TTC549 (cell line): ENCODE measurements around the gene GNAI3.

Source experiments
- FAIRE-seq: peaks from 2 replicates; lab custom pipeline; 2012; peaks lifted over from hg19 to GRCh38; lab: Jason Lieb, UNC

The GNAI3 gene

DNA sequence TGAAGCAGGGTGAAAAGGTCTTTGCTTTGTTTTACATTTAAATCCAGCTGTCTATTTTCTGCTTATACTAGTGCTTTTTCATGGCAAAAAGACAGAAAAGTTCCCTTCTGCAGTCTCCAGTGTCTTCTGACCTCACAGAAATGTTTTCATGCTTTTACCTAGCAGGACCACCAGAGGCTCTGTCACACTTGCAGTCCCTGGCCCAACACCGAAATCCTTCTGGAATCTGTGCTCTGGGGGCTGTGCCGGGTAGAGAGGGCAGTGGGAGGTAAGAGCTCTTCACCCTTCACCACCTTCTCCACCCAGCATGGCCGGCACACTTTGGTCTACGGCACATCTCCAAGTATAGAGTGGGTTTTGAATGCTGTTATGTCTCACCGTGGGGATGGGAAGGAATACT, 50.2 kb downstream of the GNAI3 start:
- FAIRE-seq, result no peak

DNA sequence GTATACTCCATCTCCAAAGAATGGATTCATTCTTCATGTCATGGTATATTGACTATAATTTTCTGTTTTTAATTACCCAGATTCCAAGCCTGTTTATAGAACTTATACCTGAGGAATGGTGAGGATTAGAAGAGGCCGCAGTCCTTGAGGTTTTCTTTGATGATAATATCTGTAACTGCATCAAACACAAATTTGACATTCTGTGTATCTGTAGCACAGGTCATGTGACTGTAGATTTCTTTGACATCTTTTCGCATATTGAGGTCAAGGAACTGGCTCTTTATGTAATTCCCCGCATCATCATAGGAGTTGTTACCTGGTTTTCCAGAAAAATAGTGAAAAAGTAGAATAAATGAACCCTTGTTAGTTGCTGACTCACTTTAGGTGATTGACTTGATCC, 54.8 kb downstream of the GNAI3 start:
- FAIRE-seq, result no peak

DNA sequence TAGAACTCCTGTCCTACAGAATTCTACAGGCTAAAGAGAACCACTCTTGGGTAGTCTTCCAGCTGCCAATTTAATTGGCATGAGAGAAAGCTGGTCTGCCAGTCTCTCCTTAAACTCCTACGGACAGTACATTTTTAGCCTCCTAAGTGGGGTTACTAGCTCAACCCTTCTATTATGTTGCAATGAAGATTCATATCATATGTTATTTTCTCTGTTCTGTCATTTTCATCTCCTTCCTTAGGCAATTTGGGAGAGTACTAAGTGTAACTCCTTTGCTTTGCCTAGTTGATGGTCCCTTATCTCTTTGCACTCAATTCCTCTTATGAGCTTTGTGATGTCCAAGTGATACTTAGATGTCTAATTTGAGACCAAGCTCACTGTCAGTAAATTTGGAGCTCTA, 57.0 kb downstream of the GNAI3 start:
- no peak for FAIRE-seq

DNA sequence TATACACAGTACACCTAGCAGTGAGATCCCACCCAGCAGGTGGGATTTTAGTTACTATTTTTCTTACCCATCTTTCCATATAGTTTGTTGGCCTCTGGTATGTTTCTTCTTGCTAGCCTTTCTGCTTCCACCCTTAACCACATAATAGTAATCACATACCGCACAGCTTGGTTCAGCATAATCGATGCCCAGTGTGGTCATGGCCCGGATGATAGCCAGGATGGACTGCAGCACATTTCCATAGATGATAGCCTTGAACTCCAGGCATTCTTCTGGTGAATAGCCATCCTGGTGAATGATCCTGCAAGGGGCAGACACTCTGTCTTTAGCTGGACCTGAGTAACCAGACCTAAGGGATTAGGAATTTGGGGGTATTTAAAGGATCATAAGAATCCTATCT, 61.5 kb downstream of the GNAI3 start:
- no peak for FAIRE-seq

DNA sequence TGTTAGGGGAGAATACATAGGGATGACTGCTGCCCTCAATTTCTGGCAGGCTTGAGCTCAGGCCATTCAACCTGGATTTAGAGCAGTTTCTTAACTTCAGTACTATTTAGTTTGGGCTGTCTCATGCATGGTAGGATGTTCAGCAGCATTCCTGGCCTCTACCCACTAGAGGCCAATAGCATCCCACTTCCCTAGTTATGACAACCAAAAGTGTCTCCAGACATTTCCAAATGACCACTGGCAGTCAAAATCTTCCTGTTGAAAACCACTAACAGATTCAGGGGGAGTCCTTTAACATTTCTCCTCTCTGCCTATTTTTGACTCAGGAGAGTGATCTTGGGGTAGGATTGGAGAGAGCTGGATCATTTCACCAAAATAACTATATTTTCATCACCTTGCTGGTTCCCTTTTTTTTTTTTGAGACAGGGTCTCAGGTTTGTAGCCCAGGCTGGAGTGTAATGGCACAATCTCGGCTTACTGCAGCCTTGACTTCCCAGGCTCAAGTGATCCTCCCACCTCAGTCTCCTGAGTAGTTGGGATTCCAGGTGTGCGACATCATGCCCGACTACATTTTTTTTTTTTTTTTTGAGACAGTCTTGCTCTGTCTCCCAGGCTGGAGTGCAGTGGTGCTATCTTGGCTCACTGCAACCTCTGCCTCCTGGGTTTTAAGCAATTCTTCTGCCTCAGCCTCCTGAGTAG, 62.3 kb downstream of the GNAI3 start:
- FAIRE-seq, result no peak

DNA sequence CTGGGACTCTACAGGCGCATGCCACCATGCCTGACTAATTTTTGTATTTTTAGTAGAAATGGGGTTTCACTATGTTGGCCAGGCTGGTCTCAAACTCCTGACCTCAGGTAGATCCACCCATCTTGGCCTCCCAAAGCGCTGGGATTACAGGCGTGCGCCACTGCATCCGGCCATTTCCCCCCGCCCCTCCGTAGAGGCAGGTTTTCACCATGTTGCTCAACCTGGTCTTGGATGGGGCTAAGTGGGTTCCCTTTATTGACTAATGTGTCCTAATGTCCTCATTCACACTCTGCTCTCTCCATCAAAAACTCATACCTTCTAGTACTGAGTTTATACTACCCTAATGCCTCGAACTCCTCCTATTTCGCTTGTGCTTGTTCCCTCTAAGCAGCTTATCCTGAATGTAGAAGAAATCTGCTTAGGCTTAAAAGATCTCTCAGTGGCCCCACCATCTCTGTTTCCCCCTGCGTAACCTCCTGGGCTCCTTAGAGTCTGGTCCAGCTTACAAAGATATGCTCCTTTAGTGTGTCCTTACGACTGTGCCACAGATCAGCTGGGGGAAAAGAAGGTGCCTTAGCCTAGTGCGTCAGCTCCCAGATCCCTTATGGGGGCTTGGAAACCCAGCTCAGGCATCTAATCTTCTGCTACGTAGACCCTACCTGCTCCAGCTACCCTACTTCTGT, 63.0 kb downstream of the GNAI3 start:
- FAIRE-seq, result no peak

DNA sequence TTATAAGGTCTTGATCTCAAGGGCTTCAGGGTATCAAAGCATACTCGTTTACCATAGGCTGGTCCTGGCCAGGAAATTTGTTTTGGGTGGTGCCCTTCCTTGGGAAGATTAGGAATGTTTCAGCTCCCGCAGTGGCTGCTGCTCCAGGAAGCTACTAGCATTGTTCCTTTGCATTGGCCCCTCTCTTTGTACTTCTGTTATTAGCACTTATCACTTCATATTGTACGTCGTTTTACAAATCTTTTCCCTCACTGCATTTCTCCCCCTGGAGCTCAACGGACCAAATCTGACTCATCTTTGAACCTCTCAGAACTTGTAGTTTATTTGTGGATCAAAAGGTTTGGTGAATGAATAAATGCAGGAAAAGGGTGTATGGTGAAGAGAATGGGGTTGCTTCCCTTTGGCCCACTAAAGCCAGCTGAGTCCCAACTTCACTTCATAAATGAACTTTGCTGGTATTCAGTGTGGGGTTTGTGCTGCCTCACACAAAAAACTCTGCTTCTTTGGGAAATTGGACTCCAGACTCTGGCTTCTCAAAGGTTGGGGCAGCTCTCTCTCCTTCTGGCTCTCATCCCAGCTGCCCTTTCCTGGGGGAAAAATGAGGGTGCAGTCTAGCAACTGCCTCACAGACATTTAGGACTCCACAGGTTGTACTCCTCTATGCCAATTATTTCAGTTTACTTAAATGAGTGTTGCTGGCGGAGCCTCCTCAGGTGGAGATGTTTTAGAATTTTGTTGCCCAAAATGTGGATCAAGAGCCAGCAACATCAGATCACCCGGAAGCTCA, 65.1 kb downstream of the GNAI3 start:
- no peak for FAIRE-seq

DNA sequence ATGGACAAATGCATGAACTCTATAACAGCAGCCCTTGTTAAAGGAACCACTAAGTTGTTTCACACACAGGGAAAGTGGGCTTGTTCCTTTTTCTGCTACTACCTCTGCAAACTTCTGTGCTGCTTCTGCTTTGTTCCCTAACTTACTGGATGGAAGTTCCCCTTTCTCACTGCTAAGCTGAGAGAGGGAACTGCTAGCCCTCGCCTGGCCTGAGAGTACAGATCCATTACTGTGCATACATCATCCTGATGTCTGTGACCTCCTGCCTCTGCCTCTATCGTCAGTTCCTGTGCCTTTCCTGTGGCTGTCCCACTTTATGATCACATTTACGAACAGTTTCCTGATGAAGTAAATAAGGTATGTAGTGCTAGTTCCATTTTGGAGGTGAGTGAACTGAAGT, 67.5 kb downstream of the GNAI3 start:
- FAIRE-seq, result no peak

DNA sequence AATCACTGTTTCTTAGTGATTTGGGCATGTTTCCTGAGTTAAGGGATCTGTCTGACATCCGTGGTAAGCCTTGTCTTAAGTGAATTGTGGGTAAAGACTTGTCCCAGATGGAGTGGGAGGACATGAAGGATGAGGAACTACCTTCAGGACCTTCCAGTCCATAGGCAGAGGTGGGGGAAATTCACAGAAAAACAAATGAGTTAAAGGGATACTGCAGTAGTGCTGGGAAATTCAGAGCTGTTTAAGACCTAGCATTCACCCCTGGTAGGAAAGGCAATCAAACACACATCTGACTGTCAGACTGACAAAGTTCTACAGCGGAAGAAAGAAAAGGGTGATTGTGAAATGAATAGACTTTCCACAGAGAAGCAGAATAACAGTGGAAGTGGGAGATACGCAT, 68.0 kb downstream of the GNAI3 start:
- no peak for FAIRE-seq

DNA sequence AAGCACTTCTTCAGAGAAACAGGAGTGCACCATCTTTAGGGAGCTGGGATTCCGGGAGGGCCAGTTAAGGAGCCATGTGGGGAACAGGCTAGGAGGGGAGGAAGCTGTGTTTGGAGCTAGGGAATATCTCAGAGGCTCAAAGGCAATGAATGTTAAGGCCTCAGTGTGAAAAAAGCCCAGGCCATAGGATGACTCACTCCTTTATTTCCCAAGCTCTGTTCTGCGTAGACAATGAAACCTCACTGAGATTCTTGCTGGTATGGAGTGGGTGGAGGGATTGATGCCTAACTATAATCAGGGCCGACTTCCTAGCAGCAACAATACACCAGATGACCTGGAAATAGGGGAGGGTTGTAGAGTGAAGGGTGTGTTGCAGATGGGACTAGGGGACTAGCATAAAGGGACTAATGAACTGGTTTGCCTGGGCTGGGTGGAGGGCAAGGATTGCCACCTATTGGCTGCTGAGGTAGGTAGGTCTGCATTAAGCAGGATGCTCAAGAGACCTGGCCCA, 68.9 kb downstream of the GNAI3 start:
- FAIRE-seq, result no peak

DNA sequence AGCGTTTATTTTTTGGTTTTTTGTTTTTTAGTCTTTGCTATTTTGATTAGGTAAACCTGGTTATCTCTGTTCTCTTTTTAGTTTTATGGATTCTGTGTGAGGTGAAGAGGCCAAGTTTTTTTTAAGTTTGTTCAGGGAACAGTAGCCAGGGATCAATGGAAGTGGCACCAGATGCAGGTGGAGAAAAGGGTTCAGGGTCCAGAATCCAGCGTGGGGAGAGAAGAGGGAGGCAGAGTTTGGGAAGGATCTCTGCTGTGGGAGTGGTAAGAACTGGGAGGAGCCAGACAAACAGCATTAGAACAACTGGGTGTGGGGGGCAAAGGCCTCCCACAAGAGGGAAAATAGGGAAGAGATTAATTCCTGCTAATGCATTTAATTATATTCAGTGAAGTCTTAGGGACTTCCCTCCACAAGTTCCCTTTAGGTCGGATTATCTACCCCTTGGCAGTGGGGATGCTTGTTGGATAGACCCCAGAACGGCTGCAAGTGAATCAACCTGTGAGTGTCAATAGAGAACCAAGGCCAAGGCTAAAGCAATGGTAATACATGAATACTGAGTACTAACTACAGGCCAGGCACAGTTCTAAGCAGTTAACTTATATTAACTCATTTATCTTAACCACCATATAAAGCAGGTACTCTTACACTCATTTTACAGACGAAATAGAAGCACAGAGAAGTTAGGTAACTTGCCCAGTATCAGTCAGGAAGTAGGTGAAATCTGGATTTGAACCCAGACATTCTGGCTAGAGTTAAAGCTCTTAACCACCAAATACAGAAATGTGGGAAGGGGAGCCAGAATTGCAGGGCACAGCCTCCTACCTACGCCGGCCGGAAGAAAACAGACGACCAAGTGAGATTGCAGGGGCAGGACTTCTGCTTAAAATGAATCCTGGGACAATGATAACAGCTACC, 70.5 kb downstream of the GNAI3 start:
- FAIRE-seq, result no peak

DNA sequence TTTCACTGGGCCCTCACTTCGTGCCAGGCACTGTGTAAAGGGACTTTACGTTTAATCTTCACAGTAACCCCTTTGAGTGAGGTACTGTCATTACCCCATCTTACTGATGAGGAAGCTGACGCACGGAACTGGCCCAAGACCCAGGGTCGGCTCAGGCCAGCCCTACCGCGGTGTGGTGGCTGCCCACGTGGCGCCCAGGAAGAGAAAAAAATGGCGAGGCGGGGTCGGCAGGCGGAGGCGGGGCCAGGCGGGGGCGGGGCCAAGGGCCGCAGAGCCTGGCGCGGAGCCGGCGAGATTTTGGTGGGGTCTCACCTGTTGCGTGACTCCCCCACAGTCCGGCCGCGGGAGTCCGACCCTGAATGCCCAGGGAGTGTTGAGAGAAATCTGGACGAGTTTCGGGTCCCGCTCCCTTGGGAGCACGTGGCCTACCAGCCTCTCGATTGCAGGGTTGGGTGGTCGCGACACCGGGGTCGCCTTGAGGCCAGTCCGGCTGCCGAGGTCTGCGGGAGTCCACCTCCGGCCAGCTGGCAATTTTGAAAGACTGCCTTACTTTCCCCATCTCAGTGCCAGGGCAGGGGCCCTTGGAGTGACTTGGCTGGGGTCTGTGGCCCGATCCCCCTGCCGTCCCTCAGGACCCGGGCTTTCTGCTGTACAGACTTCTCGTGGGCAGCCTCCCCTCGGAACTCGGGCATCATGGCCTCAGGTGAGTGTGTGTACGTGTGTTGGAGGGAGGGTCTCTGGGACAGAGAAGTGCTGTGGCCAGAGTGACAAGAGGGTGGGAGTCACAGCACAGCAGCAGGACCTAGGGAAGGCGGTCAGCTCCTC, 71.4 kb downstream of the GNAI3 start, which contains the start of the genes AMPD2 and GNAT2:
Gene AMPD2, plus strand, starts transcription at position 262 of the 825 bp plus-strand sequence. CDS start 1,339 bp downstream, outside the sequence.
Gene GNAT2, minus strand, starts transcription at position 41 of the 825 bp plus-strand sequence. CDS start 6,746 bp downstream, outside the sequence.
- FAIRE-seq, result no peak

DNA sequence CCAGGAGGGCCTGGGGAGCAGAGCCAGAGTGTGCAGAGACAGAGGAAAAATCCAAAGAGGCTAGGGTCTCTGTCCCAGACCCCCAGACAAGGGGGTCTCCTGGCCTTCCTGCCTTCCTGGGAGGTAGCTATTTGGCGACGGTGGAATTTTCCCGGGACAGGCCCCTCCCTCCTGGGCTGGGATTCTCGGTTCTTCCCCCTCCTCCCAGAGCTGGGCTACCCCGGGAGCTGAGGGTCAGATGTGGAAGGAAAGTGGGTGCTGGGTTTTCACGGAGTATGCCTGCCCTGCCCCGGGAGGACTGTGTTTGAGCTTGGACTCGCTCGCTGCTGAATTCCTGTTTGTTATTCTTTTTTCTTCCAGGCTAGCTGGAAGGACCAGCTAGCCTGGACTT, 72.0 kb downstream of the GNAI3 start:
- no peak for FAIRE-seq

DNA sequence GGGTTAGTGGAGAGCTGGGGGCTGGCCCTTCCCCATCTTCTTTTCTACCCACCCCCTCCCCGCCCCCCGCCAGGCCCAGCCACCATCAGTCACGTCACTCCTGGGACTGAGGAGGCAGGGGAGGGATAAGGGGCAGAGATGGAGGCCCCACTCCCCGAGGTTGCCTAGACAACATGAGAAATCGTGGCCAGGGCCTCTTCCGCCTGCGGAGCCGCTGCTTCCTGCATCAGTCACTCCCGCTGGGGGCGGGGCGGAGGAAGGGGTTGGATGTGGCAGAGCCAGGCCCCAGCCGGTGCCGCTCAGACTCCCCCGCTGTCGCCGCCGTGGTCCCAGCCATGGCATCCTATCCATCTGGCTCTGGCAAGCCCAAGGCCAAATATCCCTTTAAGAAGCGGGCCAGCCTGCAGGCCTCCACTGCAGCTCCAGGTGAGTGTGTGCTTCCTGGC, 72.4 kb downstream of the GNAI3 start:
- no peak for FAIRE-seq

DNA sequence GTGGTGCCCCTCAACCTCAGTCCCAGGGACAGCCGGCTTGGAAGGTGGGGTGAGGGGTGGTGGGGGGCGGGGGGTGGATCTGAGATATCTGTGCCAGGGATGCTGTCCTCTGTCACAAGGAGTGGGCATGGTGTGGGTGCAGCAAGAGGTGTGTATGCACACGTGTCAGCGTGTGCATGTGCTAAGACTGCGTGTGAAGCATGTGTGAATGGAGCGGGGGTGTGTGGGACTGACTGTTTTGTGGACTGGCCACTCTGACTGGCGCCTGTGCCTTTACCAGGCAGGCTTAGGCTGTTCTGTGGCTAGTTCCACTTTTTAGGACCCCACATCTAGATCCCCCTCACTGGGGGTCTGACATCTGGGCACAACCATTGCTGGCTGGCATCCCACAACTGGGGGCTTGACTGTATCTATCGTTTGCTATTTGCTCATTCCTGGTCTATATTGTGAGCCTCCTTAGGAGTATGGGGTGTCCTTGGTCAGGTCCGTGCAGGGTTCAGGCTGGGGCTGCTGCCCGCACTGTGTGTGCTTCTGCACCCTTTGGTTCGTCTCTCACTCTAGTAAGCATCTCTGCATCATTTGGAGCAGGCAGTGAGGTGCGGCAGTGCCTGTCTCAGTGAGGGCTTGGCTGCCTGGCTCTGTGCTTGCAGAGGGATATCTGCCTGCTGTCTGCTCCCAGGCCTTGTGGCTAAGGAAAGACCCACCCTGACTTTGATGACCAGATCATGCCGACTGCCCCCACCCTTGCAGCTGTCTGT, 73.1 kb downstream of the GNAI3 start:
- no peak for FAIRE-seq

DNA sequence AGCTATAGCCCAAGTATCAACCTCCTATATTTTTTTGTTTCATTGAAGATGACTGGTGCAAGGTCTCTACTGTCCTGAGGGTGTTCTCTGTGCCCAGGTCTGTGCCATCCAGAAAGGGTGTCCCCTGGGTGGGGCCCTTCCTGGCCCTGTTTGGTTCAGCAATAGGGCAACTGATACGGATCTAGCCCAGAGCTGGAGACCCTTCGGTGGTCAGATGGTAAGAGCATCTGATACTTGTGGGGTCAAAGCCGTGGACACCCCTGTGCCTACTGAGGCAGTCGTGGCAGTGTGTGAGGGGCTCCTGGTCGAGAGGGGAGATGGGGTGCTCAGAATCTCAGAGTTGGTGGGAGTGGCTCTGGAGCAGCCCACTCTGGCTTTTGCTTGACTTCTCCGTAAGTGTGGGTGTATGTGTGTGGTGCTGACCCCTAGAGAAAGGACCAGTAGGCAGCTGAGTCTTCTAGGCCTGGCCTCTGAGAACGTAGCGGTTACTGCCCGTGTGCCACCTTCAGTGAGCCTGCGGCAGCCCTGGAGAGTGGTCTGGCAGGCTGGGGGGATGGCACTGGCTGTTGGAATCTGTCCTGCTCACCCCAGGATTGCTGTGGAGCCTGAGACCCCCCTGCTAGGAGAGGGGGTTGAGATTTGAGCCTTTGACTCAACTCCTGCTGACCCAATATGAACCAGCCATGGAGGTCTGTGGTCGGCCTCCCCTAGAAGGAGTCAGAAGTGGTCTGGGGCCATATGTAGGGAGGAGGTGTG, 73.9 kb downstream of the GNAI3 start:
- FAIRE-seq, result no peak

DNA sequence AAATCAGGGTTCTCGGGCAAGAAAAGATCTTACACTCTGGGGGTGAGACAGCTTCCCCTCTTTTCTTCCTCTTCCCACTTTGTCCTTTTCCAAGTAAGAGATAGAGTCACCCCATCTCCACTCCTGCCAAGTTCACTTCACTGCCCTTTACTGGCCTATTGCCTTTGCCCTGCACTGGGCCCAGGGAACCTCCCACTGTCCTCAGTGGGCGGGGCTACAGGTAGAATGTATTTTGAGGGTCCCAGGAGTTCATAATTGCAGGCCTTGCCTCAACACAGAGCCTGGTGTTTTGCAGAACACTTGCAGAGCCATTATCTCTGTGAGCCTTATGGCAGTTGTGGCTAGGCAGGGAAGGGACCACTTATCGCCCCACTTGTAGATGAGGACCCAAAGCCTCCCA, 74.5 kb downstream of the GNAI3 start:
- FAIRE-seq, result no peak

DNA sequence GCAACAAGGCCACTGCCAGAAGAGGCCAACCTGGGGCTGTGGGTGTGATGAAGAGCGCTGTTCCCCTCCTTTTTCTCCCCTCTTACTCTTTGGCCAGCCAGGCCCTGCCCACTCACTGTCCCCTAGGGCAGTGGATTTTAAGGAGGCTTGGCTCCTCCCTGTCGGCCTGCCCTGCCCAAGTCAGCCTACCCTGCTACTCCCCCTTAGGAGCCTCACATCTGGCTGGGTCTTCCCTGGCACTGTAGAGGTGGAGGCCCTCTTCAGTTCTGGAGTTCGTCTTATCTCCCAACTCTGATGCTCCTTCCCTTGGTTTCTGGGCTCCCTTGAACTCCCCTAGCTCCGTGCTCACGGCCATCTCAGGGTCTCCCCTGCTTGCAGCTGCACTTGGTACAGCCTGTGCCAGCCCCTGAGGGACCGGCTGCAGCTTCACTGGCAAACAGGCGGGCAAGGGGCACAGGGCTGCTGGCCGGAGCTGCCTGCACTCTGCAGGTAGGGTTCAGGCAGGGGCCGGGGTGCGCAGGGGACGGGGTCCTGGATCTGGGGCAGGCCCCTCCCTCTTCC, 75.3 kb downstream of the GNAI3 start:
- FAIRE-seq, result no peak
